Heart left ventricle (tissue), 16 donors: ENCODE measurements around the gene URB2. TPM values are rescaled to one million over a fixed set of nuclear protein-coding genes. Genes with fewer than 3 reads are reported as not detected.

Source experiments
- ATAC-seq, 4 donors: fragments of 200-7000 bp; cut with Tn5 transposase; one replicate each; pipeline ENCODE4 v1.9.1; 2020 to 2022; ENCODE audit warnings: moderate library complexity in 4 of 4, mild to moderate bottlenecking in 3 of 4, moderate number of reproducible peaks in 1 of 4
- DNase-seq, 5 donors: peaks; one replicate each; pipeline ENCODE4 v3.0.0-alpha.2; 2020
- H3K27ac ChIP-seq, 12 donors: fragments of 200-600 bp; sonication (generic) in 4 of 12; one replicate each; pipeline versions ENCODE4 v1.5.0 to v1.8.0; 2016 to 2022; ENCODE audit warnings: mild to moderate bottlenecking in 2 of 12
- H3K27me3 ChIP-seq, 9 donors: fragments of 200-600 bp; sonication (generic) in 2 of 9; one replicate each; pipeline versions ENCODE4 v1.5.1 to v1.8.0; 2016 to 2022; ENCODE audit warnings: mild to moderate bottlenecking in 3 of 9
- H3K36me3 ChIP-seq, 9 donors: fragments of 200-600 bp; sonication (generic) in 2 of 9; one replicate each; pipeline versions ENCODE4 v1.5.0 to v1.8.0; 2018 to 2022; ENCODE audit warnings: mild to moderate bottlenecking in 2 of 9
- H3K4me1 ChIP-seq, 12 donors: fragments of 200-600 bp; sonication (generic) in 4 of 12; one replicate each; pipeline versions ENCODE4 v1.5.0 to v1.8.0; 2016 to 2022; ENCODE audit warnings: mild to moderate bottlenecking in 3 of 12
- H3K4me3 ChIP-seq, 12 donors: fragments of 200-600 bp; sonication (generic) in 4 of 12; one replicate each; pipeline versions ENCODE4 v1.5.0 to v1.8.0; 2017 to 2022; ENCODE audit warnings: mild to moderate bottlenecking in 9 of 12, moderate library complexity in 4 of 12
- H3K9me3 ChIP-seq, 12 donors: fragments of 200-600 bp; sonication (generic) in 4 of 12; one replicate each; pipeline versions ENCODE4 v1.5.0 to v1.8.0; 2016 to 2022; ENCODE audit warnings: mild to moderate bottlenecking in 1 of 12
- CTCF ChIP-seq, 12 donors: fragments of 200-600 bp; sonication (generic) in 4 of 12; IDR thresholded peaks; one replicate each; pipeline versions ENCODE4 v1.5.0 to v1.8.0; 2018 to 2022; ENCODE audit warnings: antibody characterized with exemption in 12 of 12, mild to moderate bottlenecking in 5 of 12
- POLR2A ChIP-seq, 2 donors: fragments of 450-650 bp; IDR thresholded peaks; one replicate each; pipeline ENCODE4 v1.6.1; 2017; ENCODE audit warnings: antibody characterized with exemption in 2 of 2, mild to moderate bottlenecking in 2 of 2, moderate library complexity in 2 of 2
- WGBS, 4 donors: extraction: QIAGEN DNeasy Blood & Tissue Kit in 2 of 4; methylation state at CpG; one replicate each; pipeline versions ENCODE4 v1.1.5 to v1.1.7; 2013 to 2018; 5-methylcytosine and 5-hydroxymethylcytosine counted together
- intact Hi-C, 10 donors: fragments of 100-400 bp; cut with DNase I; formaldehyde crosslinking; loops; one replicate each; pipeline versions ENCODE4 v1.11.1 to v1.14.2; 2022
- polyA plus RNA-seq, 2 donors: library from polyadenylated mRNA; stranded (reverse); fragments of 200-250 nt; gene quantifications; one replicate each; pipeline ENCODE4 v1.2.3, GENCODE V29; 2013
- total RNA-seq, 9 donors: library from RNA; depleted of rRNA in 2 of 9; stranded (reverse); fragments of >200 nt in 2 of 9; fragmentation: NEBNext Ultra II Directional in 3 of 9; extraction: Animal tissue kit (Norgen Biotek cat#: 25700) in 3 of 9; gene quantifications; one replicate each; pipeline versions ENCODE4 v1.1.0 to v1.2.4, GENCODE V29; 2016 to 2023
- donor health status: ischemic (EF 13 %, LVEDD 7.1; RV severe dilation, severe dysfunction).
- donor health status: healthy with polysubstance abuse.
- donor health status: DM: no; HTN: yes; CAD: no.
- donor health status: DM: no; HTN: no; CAD: no.
- donor health status: ischemic (EF 25% LVEDD 6.9; RV normal size, moderate dysfunction).
- donor health status: ischemic (EF 25% LVEDD 5.7; RV mildly dilated, moderate dysfunction).
- donor health status: healthy.
- donor health status: DM: yes; HTN: yes; CAD: no.
- donor health status: ischemic (EF 35%, LVEDD 5.7; RV mildly dilated, moderate dysfunction).
- donor health status: nonischemic (EF 11% LVEDD 7.7; RV severe dilation, severe dysfunction).
- donor health status: DM: yes; HTN: yes; CAD: no.
- donor health status: PGD.
- donor health status: ischemic (EF 29% LVEDD 5.4; RV normal size, mild dysfunction).
- donor health status: nonischemic (EF 23%, LVEDD 6.1; RV moderate dilation, normal function).

The URB2 gene
- total and polyA plus RNA-seq, 11 donors: 1.4 to 6.7 (median 5.0) TPM

- DNase-seq: no peak
- H3K36me3 ChIP-seq: no peaks in the 10 kb centered on the region
- no peak overlapping the region for H3K27ac ChIP-seq
- WGBS, 4 donors: 91 to 99% (median 93%) methylated on average over 2 of the region's 2 CpGs
- no peak for TF ChIP-seq CTCF (IDR thresholded peaks at IDR 0.05)
- TF ChIP-seq POLR2A (IDR thresholded peaks at IDR 0.05): no peak
- intact Hi-C loops: loop anchor here in 1 of 10 donors (1.0 kb wide), 1 partner anchor 9 kb away; no protein-coding TSS in a partner anchor
- H3K9me3 ChIP-seq: peaks cover 0 to 38% (median 8%) of the 10 kb centered on the region in 12 donors
- no peaks in the 10 kb centered on the region for H3K4me1 ChIP-seq
- no peak overlapping the region for H3K4me3 ChIP-seq
- no peak for ATAC-seq
- H3K27me3 ChIP-seq: no peaks in the 10 kb centered on the region
These were observed 59.1 kb downstream of the URB2 start for GRCh38 chr1:229685149-229685548.

- Histone ChIP-seq H3K4me1 (peaks cover 0 to 18% (median 14%) of the 10 kb centered on the region in 12 donors), H3K9me3 (peaks cover 0 to 21% (median 8%) of the 10 kb centered on the region in 12 donors), H3K36me3 (no peaks in the 10 kb centered on the region), H3K27ac (no peak overlapping the region), H3K4me3 (no peak overlapping the region), H3K27me3 (no peaks in the 10 kb centered on the region)
- TF ChIP-seq CTCF (IDR thresholded peaks at IDR 0.05) (no peak), POLR2A (IDR thresholded peaks at IDR 0.05) (no peak)
- no peak for ATAC-seq
- 93 to 98% (median 95%) methylated on average over 4 of the region's 4 CpGs for WGBS, 4 donors
- intact Hi-C loops: no loop called here
- DNase-seq: no peak
These were observed 63.2 kb downstream of the URB2 start for GRCh38 chr1:229689273-229689672.

GRCh38 chr1:229689904-229690303 lies 63.9 kb downstream of the URB2 start:
- ATAC-seq (no peak), DNase-seq (peak in 3 of 5 donors; percentile 35 to 55 (median 37))
- intact Hi-C loops: no loop called here
- Histone ChIP-seq H3K9me3 (peaks cover 0 to 16% (median 6%) of the 10 kb centered on the region in 12 donors), H3K36me3 (no peaks in the 10 kb centered on the region), H3K4me3 (no peak overlapping the region), H3K27me3 (no peaks in the 10 kb centered on the region), H3K4me1 (peaks cover 0 to 24% (median 19%) of the 10 kb centered on the region in 12 donors), H3K27ac (no peak overlapping the region)
- 63 to 80% (median 67%) methylated on average over 7 of the region's 7 CpGs for WGBS, 4 donors
- TF ChIP-seq CTCF (IDR thresholded peaks at IDR 0.05) (no peak), POLR2A (IDR thresholded peaks at IDR 0.05) (no peak)

GRCh38 chr1:229690662-229691061 lies 64.6 kb downstream of the URB2 start:
- TF ChIP-seq POLR2A (IDR thresholded peaks at IDR 0.05) (no peak), CTCF (IDR thresholded peaks at IDR 0.05) (no peak)
- ATAC-seq (no peak), DNase-seq (no peak)
- Histone ChIP-seq H3K4me1 (peaks cover 0 to 26% (median 20%) of the 10 kb centered on the region in 12 donors), H3K27me3 (no peaks in the 10 kb centered on the region), H3K27ac (no peak overlapping the region), H3K4me3 (no peak overlapping the region), H3K9me3 (peaks cover 0 to 9% (median 0%) of the 10 kb centered on the region in 12 donors), H3K36me3 (no peaks in the 10 kb centered on the region)
- 70 to 88% (median 84%) methylated on average over 1 of the region's 1 CpG for WGBS, 4 donors
- intact Hi-C loops: no loop called here
